ENCODE results near the gene PIM2. TPM values are rescaled to one million over a fixed set of nuclear protein-coding genes. Genes with fewer than 3 reads are reported as not detected.

Gene PIM2
- total RNA-seq, 4 donors from 2014 or later = 4.7 to 7.4 (median 7.0) TPM

GRCh38 chrX:48936429-48937053 lies 17.7 kb upstream of the PIM2 start:
- Histone ChIP-seq H3K36me3 (peaks cover 0 to 49% of the 10 kb centered on the region in 2 donors), H3K27ac (peak overlapping the region in 2 of 4 donors; percentile 6 to 45), H3K27me3 (no peaks in the 10 kb centered on the region), H3K4me3 (no peak overlapping the region), H3K4me1 (peaks cover 0 to 43% (median 0%) of the 10 kb centered on the region in 3 donors), H3K9me3 (no peaks in the 10 kb centered on the region)
- no peak for TF ChIP-seq EP300 (IDR thresholded peaks at IDR 0.05)
- no peak for TF ChIP-seq POLR2AphosphoS5 (IDR thresholded peaks at IDR 0.05)
- no peak for TF ChIP-seq CTCF (IDR thresholded peaks at IDR 0.05)
- no peak for TF ChIP-seq POLR2A (IDR thresholded peaks at IDR 0.05)
- ATAC-seq = peak; percentile 10
- WGBS, 2 donors (ENCODE audit: low coverage in 1 of 2) = 92% methylated on average over 2 of the region's 8 CpGs; no CpG with 5 or more reads in 1 of the 2 donors

GRCh38 chrX:48935301-48935670 lies 16.5 kb upstream of the PIM2 start:
- H3K9me3 ChIP-seq = no peaks in the 10 kb centered on the region
- peaks cover 0 to 30% (median 0%) of the 10 kb centered on the region in 3 donors for H3K4me1 ChIP-seq
- no peak for ATAC-seq
- WGBS, 2 donors (ENCODE audit: low coverage in 1 of 2) = 33% methylated on average over 1 of the region's 1 CpG; no CpG with 5 or more reads in 1 of the 2 donors
- no peak overlapping the region for H3K27ac ChIP-seq
- peaks cover 0 to 56% of the 10 kb centered on the region in 2 donors for H3K36me3 ChIP-seq
- H3K4me3 ChIP-seq = no peak overlapping the region
- TF ChIP-seq POLR2A (IDR thresholded peaks at IDR 0.05) (no peak), CTCF (IDR thresholded peaks at IDR 0.05) (no peak), POLR2AphosphoS5 (IDR thresholded peaks at IDR 0.05) (no peak), EP300 (IDR thresholded peaks at IDR 0.05) (no peak)
- no peaks in the 10 kb centered on the region for H3K27me3 ChIP-seq

GRCh38 chrX:48934581-48935300 lies 15.9 kb upstream of the PIM2 start:
- Histone ChIP-seq H3K4me3 (no peak overlapping the region), H3K4me1 (peaks cover 0 to 27% (median 0%) of the 10 kb centered on the region in 3 donors), H3K36me3 (peaks cover 0 to 57% of the 10 kb centered on the region in 2 donors), H3K9me3 (no peaks in the 10 kb centered on the region), H3K27me3 (no peaks in the 10 kb centered on the region), H3K27ac (no peak overlapping the region)
- 57% methylated on average over 1 of the region's 7 CpGs; no CpG with 5 or more reads in 1 of the 2 donors for WGBS, 2 donors (ENCODE audit: low coverage in 1 of 2)
- ATAC-seq = no peak
- TF ChIP-seq POLR2A (IDR thresholded peaks at IDR 0.05) = no peak
- no peak for TF ChIP-seq EP300 (IDR thresholded peaks at IDR 0.05)
- no peak for TF ChIP-seq CTCF (IDR thresholded peaks at IDR 0.05)
- TF ChIP-seq POLR2AphosphoS5 (IDR thresholded peaks at IDR 0.05) = no peak

- peaks cover 0 to 23% (median 0%) of the 10 kb centered on the region in 3 donors for H3K4me1 ChIP-seq
- H3K4me3 ChIP-seq = no peak overlapping the region
- H3K36me3 ChIP-seq = peaks cover 0 to 63% of the 10 kb centered on the region in 2 donors
- no peaks in the 10 kb centered on the region for H3K9me3 ChIP-seq
- TF ChIP-seq EP300 (IDR thresholded peaks at IDR 0.05) (no peak), POLR2AphosphoS5 (IDR thresholded peaks at IDR 0.05) (no peak), POLR2A (IDR thresholded peaks at IDR 0.05) (no peak), CTCF (IDR thresholded peaks at IDR 0.05) (no peak)
- H3K27me3 ChIP-seq = no peaks in the 10 kb centered on the region
- H3K27ac ChIP-seq = no peak overlapping the region
- WGBS, 2 donors (ENCODE audit: low coverage in 1 of 2) = 67 to 89% methylated on average over 1 to 2 of the region's 2 CpGs
- no peak for ATAC-seq
Observed at GRCh38 chrX:48933757-48934156, 14.9 kb upstream of the PIM2 start.

All from gastroesophageal sphincter (tissue), 4 donors.